ENCODE results near the gene NTRK2.
A peak's percentile ranks its signal among the peaks of the same experiment; 100 is the strongest.

NTRK2 gene

DNA sequence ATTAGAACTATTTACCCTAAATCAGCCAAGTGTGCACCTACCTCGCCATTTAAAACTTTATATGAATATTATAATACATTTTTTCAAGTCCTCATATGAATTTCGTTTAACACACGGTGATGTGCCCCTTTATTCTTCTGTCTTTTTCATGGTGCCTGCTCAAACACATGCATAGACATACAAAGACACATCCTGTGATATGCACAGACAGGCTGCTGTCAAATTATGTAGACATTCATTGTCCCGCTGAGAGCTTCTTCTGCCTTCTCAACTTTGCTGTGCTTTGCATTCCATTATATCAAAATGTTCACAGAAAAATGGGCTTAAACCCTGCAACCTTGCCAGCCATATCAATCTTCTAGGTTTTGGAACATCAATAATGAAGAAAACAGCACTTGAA is 193.8 kb downstream of the NTRK2 start:
- H3K9ac ChIP-seq = no peak overlapping the region
- peaks cover 0 to 8% (median 0%) of the 10 kb centered on the region in 10 experiments; a peak in 4 of 20 replicates for H3K4me1 ChIP-seq
- no peaks in the 10 kb centered on the region for H3K9me3 ChIP-seq (replicated peaks in 1 of 11)
- H3K4me3 ChIP-seq = no peak overlapping the region
- H3K27me3 ChIP-seq = no peaks in the 10 kb centered on the region
- no peaks in the 10 kb centered on the region for H3K36me3 ChIP-seq
- no peak overlapping the region for H3K4me2 ChIP-seq
- no peaks in the 10 kb centered on the region for H4K20me1 ChIP-seq
- H3K27ac ChIP-seq = no peak overlapping the region
- no peak for TF ChIP-seq Cebpa-rat (IDR thresholded peaks at IDR 0.05)

DNA sequence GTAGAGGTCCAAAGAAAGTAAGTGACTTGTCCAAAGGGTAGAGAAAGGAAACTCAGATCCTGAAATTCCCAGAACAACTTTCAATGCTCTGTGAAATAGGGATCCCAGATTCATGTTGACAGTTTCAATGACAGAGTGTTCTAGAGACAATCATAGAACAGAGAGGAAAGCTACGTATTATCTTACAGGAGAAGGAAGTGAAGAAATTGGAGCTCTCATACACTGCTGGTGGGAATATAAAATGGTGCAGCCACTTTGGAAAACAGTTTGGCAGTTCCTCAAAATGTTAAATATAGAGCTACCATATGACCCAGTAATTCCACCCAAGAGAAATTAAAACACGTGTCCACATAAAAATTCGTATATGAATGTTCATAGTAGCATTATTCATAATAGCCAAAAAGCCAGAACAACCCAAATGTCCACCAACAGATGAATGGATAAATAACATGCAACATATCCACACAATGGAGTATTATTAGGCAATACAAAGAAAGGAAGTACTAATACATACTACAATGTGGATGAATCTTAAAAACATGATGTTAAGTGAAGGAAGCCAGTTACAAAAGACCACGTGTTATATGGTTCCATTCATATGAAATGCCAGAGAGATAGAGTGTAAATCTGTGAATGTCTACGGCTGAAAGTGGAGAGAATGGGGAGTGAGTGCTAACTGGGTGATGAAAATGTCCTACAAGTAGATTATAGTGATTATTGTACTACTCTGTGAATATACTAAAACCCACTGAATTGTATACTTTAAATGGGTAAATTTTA is 197.1 kb downstream of the NTRK2 start:
- Histone ChIP-seq H3K9ac (no peak overlapping the region), H3K4me3 (no peak overlapping the region), H3K27ac (no peak overlapping the region), H3K9me3 (replicated peaks in 1 of 11) (no peaks in the 10 kb centered on the region), H3K4me1 (no peaks in the 10 kb centered on the region), H3K36me3 (no peaks in the 10 kb centered on the region), H3K27me3 (no peaks in the 10 kb centered on the region), H3K4me2 (no peak overlapping the region), H4K20me1 (no peaks in the 10 kb centered on the region)
- TF ChIP-seq Cebpa-rat (IDR thresholded peaks at IDR 0.05) = no peak

DNA sequence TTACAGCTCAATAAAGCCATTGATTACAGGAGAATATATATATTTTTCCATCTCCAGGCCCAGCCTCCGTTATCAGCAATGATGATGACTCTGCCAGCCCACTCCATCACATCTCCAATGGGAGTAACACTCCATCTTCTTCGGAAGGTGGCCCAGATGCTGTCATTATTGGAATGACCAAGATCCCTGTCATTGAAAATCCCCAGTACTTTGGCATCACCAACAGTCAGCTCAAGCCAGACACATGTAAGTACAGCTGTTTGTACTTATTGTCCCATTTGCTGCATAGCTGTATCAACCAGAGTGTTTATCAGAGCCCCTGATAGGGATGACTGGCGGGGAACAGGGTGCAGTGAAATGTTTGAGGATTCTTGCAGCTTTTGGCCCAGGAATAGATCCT is 197.7 kb downstream of the NTRK2 start:
- Histone ChIP-seq H3K9me3 (replicated peaks in 1 of 11) (no peaks in the 10 kb centered on the region), H3K4me3 (no peak overlapping the region), H3K4me2 (no peak overlapping the region), H3K9ac (no peak overlapping the region), H3K27ac (no peak overlapping the region), H3K4me1 (no peaks in the 10 kb centered on the region), H4K20me1 (no peaks in the 10 kb centered on the region), H3K27me3 (no peaks in the 10 kb centered on the region), H3K36me3 (no peaks in the 10 kb centered on the region)
- TF ChIP-seq Cebpa-rat (IDR thresholded peaks at IDR 0.05) = no peak

DNA sequence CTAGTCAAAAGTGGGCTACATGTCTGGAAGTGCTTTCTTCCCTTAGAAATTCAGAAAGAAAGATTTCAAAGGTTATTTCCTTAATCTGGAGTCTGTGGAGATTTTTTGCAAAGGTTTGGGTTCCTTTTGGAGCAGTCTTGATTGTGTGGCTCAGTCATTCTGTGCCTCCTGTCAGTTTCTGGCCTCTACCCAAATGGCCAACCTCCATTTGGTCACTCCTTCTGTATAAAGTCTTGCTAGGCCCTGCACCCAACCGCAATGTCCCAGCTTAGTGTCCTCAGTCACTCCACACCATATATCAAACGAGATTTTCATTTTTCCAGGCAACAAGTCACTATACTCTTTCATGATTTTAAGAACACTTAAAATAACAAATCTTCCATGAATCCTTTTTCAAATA is 199.6 kb downstream of the NTRK2 start:
- no peak overlapping the region for H3K4me2 ChIP-seq
- 0 out of 22 replicates have a peak, but pooled peaks cover 0 to 4% (median 0%) of the 10 kb centered on the region in 11 experiments for H3K9me3 ChIP-seq (replicated peaks in 1 of 11)
- peaks cover 0 to 3% (median under 1%) of the 10 kb centered on the region in 10 experiments; a peak in 7 of 20 replicates for H3K4me1 ChIP-seq
- H3K27me3 ChIP-seq = no peaks in the 10 kb centered on the region
- H3K4me3 ChIP-seq = no peak overlapping the region
- no peak for TF ChIP-seq Cebpa-rat (IDR thresholded peaks at IDR 0.05)
- H3K9ac ChIP-seq = no peak overlapping the region
- H4K20me1 ChIP-seq = no peaks in the 10 kb centered on the region
- no peak overlapping the region for H3K27ac ChIP-seq
- no peaks in the 10 kb centered on the region for H3K36me3 ChIP-seq

DNA sequence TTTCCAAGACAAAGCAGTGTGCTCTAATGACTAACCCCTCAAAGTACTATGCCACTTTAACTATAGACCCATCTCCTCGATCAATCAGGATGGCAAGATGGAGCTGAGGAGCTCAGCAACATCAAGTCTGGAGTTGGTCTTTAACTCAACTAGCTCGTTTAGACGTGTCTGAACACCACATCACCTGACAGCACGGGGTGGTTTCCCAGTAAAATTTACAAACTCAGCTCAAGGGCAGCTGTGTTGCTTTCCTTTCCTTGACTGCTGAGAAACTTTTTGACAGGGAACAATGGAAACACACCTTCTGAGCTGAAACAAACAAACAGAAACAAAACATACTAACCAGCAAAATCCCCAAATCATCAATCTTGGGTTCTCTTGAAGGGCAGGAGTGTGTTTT is 202.5 kb downstream of the NTRK2 start:
- TF ChIP-seq Cebpa-rat (IDR thresholded peaks at IDR 0.05) = no peak
- Histone ChIP-seq H4K20me1 (no peaks in the 10 kb centered on the region), H3K9me3 (replicated peaks in 1 of 11) (0 out of 22 replicates have a peak, but pooled peaks cover 0 to 5% (median 0%) of the 10 kb centered on the region in 11 experiments), H3K36me3 (no peaks in the 10 kb centered on the region), H3K4me1 (peaks cover 0 to 16% (median 8%) of the 10 kb centered on the region in 10 experiments; a peak in 11 of 20 replicates), H3K27me3 (no peaks in the 10 kb centered on the region), H3K4me2 (no peak overlapping the region), H3K4me3 (no peak overlapping the region), H3K27ac (no peak overlapping the region), H3K9ac (no peak overlapping the region)

DNA sequence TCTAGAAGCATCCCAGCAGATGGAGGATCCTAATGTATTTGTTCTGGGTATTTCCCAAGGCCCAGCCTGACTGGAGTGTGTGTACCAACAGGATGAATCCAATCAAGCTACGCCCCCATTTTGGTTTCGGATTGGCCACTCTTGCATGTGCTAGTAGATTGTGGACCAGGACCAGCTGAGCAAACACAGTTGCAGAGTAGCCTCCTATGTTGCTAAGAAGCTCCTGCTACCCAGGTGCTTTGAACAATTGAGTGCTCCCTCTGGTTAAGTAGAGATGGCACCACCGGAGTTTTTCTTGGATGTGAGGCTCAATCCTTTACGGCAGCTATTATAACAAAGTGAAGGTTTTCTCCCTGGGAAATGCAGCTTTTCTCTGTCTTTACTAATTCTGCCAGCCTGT is 204.5 kb downstream of the NTRK2 start:
- H3K9me3 ChIP-seq (replicated peaks in 1 of 11) = 0 out of 22 replicates have a peak, but pooled peaks cover 0 to 5% (median 0%) of the 10 kb centered on the region in 11 experiments
- H3K4me3 ChIP-seq = no peak overlapping the region; a peak in 2 of 20 replicates
- H3K9ac ChIP-seq = peak overlapping the region in 6 of 11 experiments; percentile 45 to 66 (median 53); a peak in 7 of 22 replicates
- H3K27me3 ChIP-seq = no peaks in the 10 kb centered on the region
- no peaks in the 10 kb centered on the region for H4K20me1 ChIP-seq
- peak overlapping the region; percentile 36 to 74 (median 57) for H3K4me2 ChIP-seq
- H3K27ac ChIP-seq = peak overlapping the region; percentile 50 to 86 (median 70); a peak in 21 of 22 replicates
- peaks cover 0 to 16% (median 8%) of the 10 kb centered on the region in 10 experiments; a peak in 11 of 20 replicates for H3K4me1 ChIP-seq
- TF ChIP-seq Cebpa-rat (IDR thresholded peaks at IDR 0.05) = no peak
- H3K36me3 ChIP-seq = no peaks in the 10 kb centered on the region

DNA sequence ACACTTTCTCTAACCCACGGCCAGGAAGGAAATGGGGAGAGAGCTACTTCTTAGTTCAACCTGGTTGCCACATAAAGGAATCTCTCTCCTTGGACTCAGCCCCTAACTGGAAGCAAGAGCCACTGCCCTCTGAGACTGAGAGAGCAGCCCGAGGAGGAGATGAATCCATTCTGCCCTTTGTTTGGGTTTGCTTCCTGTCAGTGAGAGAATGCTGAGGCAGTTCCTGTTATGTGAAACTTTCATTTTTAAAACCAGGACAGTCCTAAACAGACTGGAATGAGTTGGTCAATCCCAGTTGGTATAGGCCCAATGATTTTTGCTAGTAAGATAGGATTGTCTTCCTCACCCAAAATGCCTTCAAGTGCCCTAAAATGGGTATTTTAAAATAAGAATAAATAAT is 205.1 kb downstream of the NTRK2 start:
- TF ChIP-seq Cebpa-rat (IDR thresholded peaks at IDR 0.05) = no peak
- Histone ChIP-seq H3K9me3 (replicated peaks in 1 of 11) (0 out of 22 replicates have a peak, but pooled peaks cover 0 to 5% (median 0%) of the 10 kb centered on the region in 11 experiments), H3K4me3 (peak overlapping the region in 1 of 10 experiments; percentile 19; a peak in 3 of 20 replicates), H3K4me2 (peak overlapping the region; percentile 36 to 74 (median 57)), H3K4me1 (peaks cover 0 to 16% (median 8%) of the 10 kb centered on the region in 10 experiments; a peak in 11 of 20 replicates), H3K36me3 (no peaks in the 10 kb centered on the region), H3K9ac (peak overlapping the region in 8 of 11 experiments; percentile 28 to 66 (median 52); a peak in 11 of 22 replicates), H3K27ac (peak overlapping the region; percentile 50 to 86 (median 70); a peak in 21 of 22 replicates), H3K27me3 (no peaks in the 10 kb centered on the region), H4K20me1 (no peaks in the 10 kb centered on the region)

DNA sequence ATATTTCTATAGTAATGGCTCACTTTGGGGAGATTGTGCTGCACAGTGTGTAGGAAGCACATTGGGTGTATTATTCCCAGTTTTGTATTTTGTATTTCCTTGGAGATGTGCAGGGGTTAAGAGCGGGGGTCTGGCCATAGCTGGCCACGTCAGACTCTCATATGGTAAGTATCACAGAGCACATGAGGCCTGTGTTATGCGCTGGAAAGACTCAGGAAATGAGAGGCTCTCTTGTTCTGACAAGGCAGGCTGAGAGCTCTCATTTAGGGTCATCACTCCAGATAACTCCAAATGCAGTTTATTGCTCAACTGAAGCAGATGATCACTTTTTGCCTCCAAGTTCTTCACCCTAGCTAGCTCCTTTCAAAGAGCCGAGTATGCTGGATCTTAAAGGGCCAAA is 205.7 kb downstream of the NTRK2 start:
- no peak for TF ChIP-seq Cebpa-rat (IDR thresholded peaks at IDR 0.05)
- no peaks in the 10 kb centered on the region for H3K36me3 ChIP-seq
- H3K4me2 ChIP-seq = peak overlapping the region in 5 of 11 experiments; percentile 36 to 74 (median 71); a peak in 9 of 22 replicates
- no peak overlapping the region for H3K9ac ChIP-seq
- H3K27me3 ChIP-seq = no peaks in the 10 kb centered on the region
- peak overlapping the region in 7 of 11 experiments; percentile 62 to 86 (median 74); a peak in 11 of 22 replicates for H3K27ac ChIP-seq
- H4K20me1 ChIP-seq = no peaks in the 10 kb centered on the region
- H3K9me3 ChIP-seq (replicated peaks in 1 of 11) = 0 out of 22 replicates have a peak, but pooled peaks cover 0 to 5% (median 0%) of the 10 kb centered on the region in 11 experiments
- peaks cover 0 to 16% (median 8%) of the 10 kb centered on the region in 10 experiments; a peak in 11 of 20 replicates for H3K4me1 ChIP-seq
- no peak overlapping the region for H3K4me3 ChIP-seq

DNA sequence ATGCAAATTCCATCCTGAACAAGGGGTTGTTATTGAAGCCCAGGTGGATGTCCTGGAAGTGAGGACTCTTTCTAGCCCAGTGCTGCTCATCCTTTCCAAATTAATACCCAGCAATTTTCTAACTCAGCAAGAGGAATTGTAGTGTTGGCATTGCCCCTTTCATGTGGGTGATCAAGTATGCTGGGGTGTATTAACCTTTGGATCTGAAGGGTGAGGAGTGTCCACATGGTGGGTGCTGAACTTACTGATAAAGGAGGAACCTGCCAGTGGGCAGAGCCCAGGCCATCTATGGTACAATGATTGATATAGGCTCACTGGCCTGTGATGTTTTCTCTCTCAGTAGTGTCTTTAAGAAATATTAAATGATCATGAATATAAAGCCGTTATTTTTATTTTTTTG is 210.1 kb downstream of the NTRK2 start:
- no peaks in the 10 kb centered on the region for H3K36me3 ChIP-seq
- no peaks in the 10 kb centered on the region for H3K27me3 ChIP-seq
- no peak overlapping the region for H3K4me2 ChIP-seq
- H3K4me3 ChIP-seq = no peak overlapping the region
- H4K20me1 ChIP-seq = no peaks in the 10 kb centered on the region
- H3K27ac ChIP-seq = no peak overlapping the region
- peaks cover 0 to 8% (median 3%) of the 10 kb centered on the region in 10 experiments; a peak in 10 of 20 replicates for H3K4me1 ChIP-seq
- H3K9ac ChIP-seq = no peak overlapping the region
- TF ChIP-seq Cebpa-rat (IDR thresholded peaks at IDR 0.05) = no peak
- no peaks in the 10 kb centered on the region for H3K9me3 ChIP-seq (replicated peaks in 1 of 11)

Measured in BLaER1 treated with 17β-estradiol and CSF1 and Interleukin-3, amounts not matched to agents 10 nM and 100 nM (cell line).